T-helper 1 cell treated with Interleukin-12 subunit alpha and Interleukin-12 subunit beta and Interleukin-4 antibody, amounts not matched to agents 30 μg/mL and 1 μg/mL, for 36 hours (primary cell): Measurements from ENCODE around the gene SNAP25.

Experiments
- H3K27ac Mint-ChIP-seq: one replicate; pipeline ENCODE4 v1.8.0; 2021; ENCODE audit warnings: mild to moderate bottlenecking, mixed read lengths
- H3K27me3 Mint-ChIP-seq: one replicate; pipeline ENCODE4 v1.8.0; 2021; ENCODE audit warnings: low read depth, mixed read lengths
- H3K36me3 Mint-ChIP-seq: one replicate; pipeline ENCODE4 v1.8.0; 2021; ENCODE audit warnings: low read depth, mixed read lengths
- H3K4me1 Mint-ChIP-seq: one replicate; pipeline ENCODE4 v1.8.0; 2021; ENCODE audit warnings: low read depth, mixed read lengths
- H3K4me3 Mint-ChIP-seq: one replicate; pipeline ENCODE4 v1.8.0; 2021; ENCODE audit warnings: mild to moderate bottlenecking, moderate library complexity, mixed read lengths
- H3K9me3 Mint-ChIP-seq: one replicate; pipeline ENCODE4 v1.8.0; 2021; ENCODE audit warnings: mixed read lengths

Gene SNAP25

GRCh38 chr20:10231290-10231689 lies 12.7 kb downstream of the SNAP25 start:
- no peak overlapping the region for H3K4me3 Mint-ChIP-seq
- no peaks in the 10 kb centered on the region for H3K9me3 Mint-ChIP-seq
- H3K4me1 Mint-ChIP-seq, result no peaks in the 10 kb centered on the region
- no peak overlapping the region for H3K27ac Mint-ChIP-seq
- H3K27me3 Mint-ChIP-seq, result no peaks in the 10 kb centered on the region
- no peaks in the 10 kb centered on the region for H3K36me3 Mint-ChIP-seq

GRCh38 chr20:10236540-10237533 lies 18.2 kb downstream of the SNAP25 start:
- no peaks in the 10 kb centered on the region for H3K36me3 Mint-ChIP-seq
- no peaks in the 10 kb centered on the region for H3K4me1 Mint-ChIP-seq
- H3K27me3 Mint-ChIP-seq, result no peaks in the 10 kb centered on the region

GRCh38 chr20:10239954-10240353 lies 21.3 kb downstream of the SNAP25 start:
- no peaks in the 10 kb centered on the region for H3K27me3 Mint-ChIP-seq
- no peak overlapping the region for H3K4me3 Mint-ChIP-seq
- H3K36me3 Mint-ChIP-seq, result no peaks in the 10 kb centered on the region
- no peaks in the 10 kb centered on the region for H3K4me1 Mint-ChIP-seq
- no peaks in the 10 kb centered on the region for H3K9me3 Mint-ChIP-seq
- no peak overlapping the region for H3K27ac Mint-ChIP-seq

More at GRCh38 chr20:10236540-10237533, 18.2 kb downstream of the SNAP25 start:
- Mint-ChIP-seq H3K4me3 (no peak overlapping the region), H3K27ac (no peak overlapping the region), H3K9me3 (no peaks in the 10 kb centered on the region)

- no peak overlapping the region for H3K4me3 Mint-ChIP-seq
Observed at GRCh38 chr20:10240655-10241054, 22.0 kb downstream of the SNAP25 start.

GRCh38 chr20:10242166-10242565 lies 23.5 kb downstream of the SNAP25 start:
- no peaks in the 10 kb centered on the region for H3K9me3 Mint-ChIP-seq
- no peaks in the 10 kb centered on the region for H3K4me1 Mint-ChIP-seq
- H3K27me3 Mint-ChIP-seq, result no peaks in the 10 kb centered on the region
- H3K4me3 Mint-ChIP-seq, result no peak overlapping the region
- H3K36me3 Mint-ChIP-seq, result no peaks in the 10 kb centered on the region
- H3K27ac Mint-ChIP-seq, result no peak overlapping the region

More at GRCh38 chr20:10240655-10241054, 22.0 kb downstream of the SNAP25 start:
- Mint-ChIP-seq H3K27ac (no peak overlapping the region), H3K36me3 (no peaks in the 10 kb centered on the region), H3K27me3 (no peaks in the 10 kb centered on the region), H3K9me3 (no peaks in the 10 kb centered on the region), H3K4me1 (no peaks in the 10 kb centered on the region)

- Mint-ChIP-seq H3K9me3 (no peaks in the 10 kb centered on the region), H3K27me3 (no peaks in the 10 kb centered on the region), H3K4me1 (no peaks in the 10 kb centered on the region), H3K4me3 (no peak overlapping the region), H3K27ac (no peak overlapping the region), H3K36me3 (no peaks in the 10 kb centered on the region)
Observed at GRCh38 chr20:10247440-10247839, 28.8 kb downstream of the SNAP25 start.

GRCh38 chr20:10249048-10249770 lies 30.6 kb downstream of the SNAP25 start:
- H3K36me3 Mint-ChIP-seq, result no peaks in the 10 kb centered on the region
- no peaks in the 10 kb centered on the region for H3K27me3 Mint-ChIP-seq

GRCh38 chr20:10249822-10250221 lies 31.2 kb downstream of the SNAP25 start:
- no peak overlapping the region for H3K27ac Mint-ChIP-seq
- H3K27me3 Mint-ChIP-seq, result no peaks in the 10 kb centered on the region
- H3K4me1 Mint-ChIP-seq, result no peaks in the 10 kb centered on the region
- no peaks in the 10 kb centered on the region for H3K36me3 Mint-ChIP-seq
- no peaks in the 10 kb centered on the region for H3K9me3 Mint-ChIP-seq
- no peak overlapping the region for H3K4me3 Mint-ChIP-seq

More at GRCh38 chr20:10249048-10249770, 30.6 kb downstream of the SNAP25 start:
- Mint-ChIP-seq H3K4me3 (no peak overlapping the region), H3K4me1 (no peaks in the 10 kb centered on the region), H3K27ac (no peak overlapping the region), H3K9me3 (no peaks in the 10 kb centered on the region)

- no peaks in the 10 kb centered on the region for H3K36me3 Mint-ChIP-seq
- no peaks in the 10 kb centered on the region for H3K9me3 Mint-ChIP-seq
- H3K4me1 Mint-ChIP-seq, result no peaks in the 10 kb centered on the region
- H3K27me3 Mint-ChIP-seq, result no peaks in the 10 kb centered on the region
- H3K4me3 Mint-ChIP-seq, result no peak overlapping the region
- no peak overlapping the region for H3K27ac Mint-ChIP-seq
Observed at GRCh38 chr20:10250902-10251301, 32.3 kb downstream of the SNAP25 start.

GRCh38 chr20:10253780-10254179 lies 35.1 kb downstream of the SNAP25 start:
- no peak overlapping the region for H3K4me3 Mint-ChIP-seq
- H3K27me3 Mint-ChIP-seq, result no peaks in the 10 kb centered on the region
- H3K4me1 Mint-ChIP-seq, result no peaks in the 10 kb centered on the region
- no peak overlapping the region for H3K27ac Mint-ChIP-seq
- H3K36me3 Mint-ChIP-seq, result no peaks in the 10 kb centered on the region
- no peaks in the 10 kb centered on the region for H3K9me3 Mint-ChIP-seq

GRCh38 chr20:10255846-10256245 lies 37.2 kb downstream of the SNAP25 start:
- H3K4me3 Mint-ChIP-seq, result no peak overlapping the region
- no peaks in the 10 kb centered on the region for H3K27me3 Mint-ChIP-seq
- no peaks in the 10 kb centered on the region for H3K9me3 Mint-ChIP-seq
- H3K27ac Mint-ChIP-seq, result no peak overlapping the region
- H3K36me3 Mint-ChIP-seq, result no peaks in the 10 kb centered on the region
- no peaks in the 10 kb centered on the region for H3K4me1 Mint-ChIP-seq

GRCh38 chr20:10259166-10259565 lies 40.5 kb downstream of the SNAP25 start:
- no peak overlapping the region for H3K27ac Mint-ChIP-seq
- no peaks in the 10 kb centered on the region for H3K9me3 Mint-ChIP-seq
- H3K36me3 Mint-ChIP-seq, result no peaks in the 10 kb centered on the region
- H3K27me3 Mint-ChIP-seq, result no peaks in the 10 kb centered on the region
- H3K4me3 Mint-ChIP-seq, result no peak overlapping the region
- H3K4me1 Mint-ChIP-seq, result no peaks in the 10 kb centered on the region

- no peaks in the 10 kb centered on the region for H3K36me3 Mint-ChIP-seq
- H3K9me3 Mint-ChIP-seq, result no peaks in the 10 kb centered on the region
- no peak overlapping the region for H3K4me3 Mint-ChIP-seq
- H3K27me3 Mint-ChIP-seq, result no peaks in the 10 kb centered on the region
- no peak overlapping the region for H3K27ac Mint-ChIP-seq
- no peaks in the 10 kb centered on the region for H3K4me1 Mint-ChIP-seq
Observed at GRCh38 chr20:10260316-10260715, 41.7 kb downstream of the SNAP25 start.

- Mint-ChIP-seq H3K27me3 (no peaks in the 10 kb centered on the region), H3K36me3 (no peaks in the 10 kb centered on the region), H3K9me3 (no peaks in the 10 kb centered on the region), H3K4me1 (no peaks in the 10 kb centered on the region), H3K4me3 (no peak overlapping the region), H3K27ac (no peak overlapping the region)
Observed at GRCh38 chr20:10261702-10262101, 43.1 kb downstream of the SNAP25 start.
